Measurements from ENCODE around the gene MAD1L1.

The MAD1L1 gene

GRCh38 chr7:1769286-1770200, 463.2 kb downstream of the MAD1L1 start:
- Histone ChIP-seq H3K4me1 (ENCODE audit: low read depth, poor library complexity, severe bottlenecking) (no peaks in the 10 kb centered on the region), H3K27me3 (ENCODE audit: insufficient read depth, low read depth) (peaks cover 19% of the 10 kb centered on the region; the same call in 1 of the 2 replicates), H3K27ac (no peak overlapping the region), H2AFZ (ENCODE audit: low read depth) (no peak overlapping the region), H3K4me3 (IDR thresholded peaks at IDR 0.05; ENCODE audit: insufficient read depth, low read depth, low read length) (no peak overlapping the region), H3K36me3 (ENCODE audit: insufficient read depth) (no peaks in the 10 kb centered on the region), H3K79me2 (ENCODE audit: insufficient read depth, low read depth) (no peaks in the 10 kb centered on the region), H3K9ac (no peak overlapping the region), H3K4me2 (no peak overlapping the region), H4K20me1 (ENCODE audit: insufficient read depth) (no peaks in the 10 kb centered on the region)
- no peak for TF ChIP-seq CTCF (conservative IDR thresholded peaks at IDR 0.05; ENCODE audit: low read depth, low read length)

- Histone ChIP-seq H3K4me1 (ENCODE audit: low read depth, poor library complexity, severe bottlenecking) (no peaks in the 10 kb centered on the region), H3K79me2 (ENCODE audit: insufficient read depth, low read depth) (no peaks in the 10 kb centered on the region), H3K4me2 (no peak overlapping the region), H3K36me3 (ENCODE audit: insufficient read depth) (no peaks in the 10 kb centered on the region), H3K27me3 (ENCODE audit: insufficient read depth, low read depth) (peaks cover 19% of the 10 kb centered on the region; the same call in 1 of the 2 replicates), H2AFZ (ENCODE audit: low read depth) (no peak overlapping the region), H3K4me3 (IDR thresholded peaks at IDR 0.05; ENCODE audit: insufficient read depth, low read depth, low read length) (no peak overlapping the region), H4K20me1 (ENCODE audit: insufficient read depth) (no peaks in the 10 kb centered on the region), H3K9ac (no peak overlapping the region), H3K27ac (no peak overlapping the region)
- no peak for TF ChIP-seq CTCF (conservative IDR thresholded peaks at IDR 0.05; ENCODE audit: low read depth, low read length)
These were observed 463.9 kb downstream of the MAD1L1 start for GRCh38 chr7:1768832-1769231.

DNA sequence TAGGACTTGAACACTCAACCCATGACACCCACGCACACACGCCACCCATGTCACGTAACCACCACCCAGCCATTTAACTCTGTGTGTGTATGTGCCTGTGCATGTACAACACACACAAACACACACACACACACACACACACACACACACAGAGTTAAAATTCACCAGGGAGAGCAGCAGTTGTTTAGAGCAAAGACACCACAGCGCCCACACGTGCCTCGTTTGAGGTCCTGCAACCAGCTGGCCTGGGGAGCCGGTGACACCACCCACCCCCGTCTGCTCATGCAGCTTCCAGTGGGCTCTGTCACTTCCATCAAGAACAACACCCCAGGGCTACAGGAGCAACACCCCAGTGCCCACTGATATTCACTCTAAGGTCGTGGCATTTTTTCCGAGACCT, 465.2 kb downstream of the MAD1L1 start:
- H3K36me3 ChIP-seq (ENCODE audit: insufficient read depth) = no peaks in the 10 kb centered on the region
- TF ChIP-seq CTCF (conservative IDR thresholded peaks at IDR 0.05; ENCODE audit: low read depth, low read length) = no peak
- H3K27me3 ChIP-seq (ENCODE audit: insufficient read depth, low read depth) = peaks cover 19% of the 10 kb centered on the region; the same call in 1 of the 2 replicates
- H3K79me2 ChIP-seq (ENCODE audit: insufficient read depth, low read depth) = no peaks in the 10 kb centered on the region
- H3K27ac ChIP-seq = no peak overlapping the region
- no peaks in the 10 kb centered on the region for H4K20me1 ChIP-seq (ENCODE audit: insufficient read depth)
- no peaks in the 10 kb centered on the region for H3K4me1 ChIP-seq (ENCODE audit: low read depth, poor library complexity, severe bottlenecking)
- no peak overlapping the region for H3K9ac ChIP-seq
- no peak overlapping the region for H3K4me2 ChIP-seq
- no peak overlapping the region for H2AFZ ChIP-seq (ENCODE audit: low read depth)
- H3K4me3 ChIP-seq (IDR thresholded peaks at IDR 0.05; ENCODE audit: insufficient read depth, low read depth, low read length) = no peak overlapping the region
